ENCODE results near the gene C11orf58.

- no peak for TF ChIP-seq CTCF (IDR thresholded peaks at IDR 0.05)
- TF ChIP-seq EP300 (IDR thresholded peaks at IDR 0.05) = no peak
Measured at GRCh38 chr11:16789063-16789420, 50.6 kb downstream of the C11orf58 start.
